Activated CD4-positive, alpha-beta T cell treated with anti-CD3 and anti-CD28 coated beads for 24 hours (primary cell): Measurements from ENCODE around the gene SRC.
"Not testable (repeated sequence)": the region's sequence is repeated elsewhere in the genome, so short reads cannot be mapped to it uniquely, and the experiment has no call there.

ENCODE experiments used
- DNase-seq, 2 donors: peaks; one replicate each; pipeline ENCODE4 v3.0.0-alpha.2; 2020; ENCODE audit warnings: low read depth in 2 of 2

SRC gene

GRCh38 chr20:37363221-37364012, 17.5 kb downstream of the SRC start:
- no peak for DNase-seq

- no peak for DNase-seq
Observed at GRCh38 chr20:37364013-37364926, 18.3 kb downstream of the SRC start.

- no peak for DNase-seq
Observed at GRCh38 chr20:37364927-37365272, 19.0 kb downstream of the SRC start.

GRCh38 chr20:37365760-37366638, 20.1 kb downstream of the SRC start:
- no peak for DNase-seq

GRCh38 chr20:37366743-37367142, 20.8 kb downstream of the SRC start:
- no peak for DNase-seq

- DNase-seq, result no peak
Observed at GRCh38 chr20:37369846-37370245, 23.9 kb downstream of the SRC start.

GRCh38 chr20:37371845-37372244, 25.9 kb downstream of the SRC start:
- not testable (repeated sequence) for DNase-seq

GRCh38 chr20:37372441-37372840, 26.5 kb downstream of the SRC start:
- no peak for DNase-seq

GRCh38 chr20:37373020-37373598, 27.2 kb downstream of the SRC start:
- no peak for DNase-seq

GRCh38 chr20:37375227-37375626, 29.3 kb downstream of the SRC start:
- no peak for DNase-seq

- DNase-seq, result no peak
Observed at GRCh38 chr20:37376324-37376723, 30.4 kb downstream of the SRC start.

GRCh38 chr20:37376791-37377190, 30.9 kb downstream of the SRC start:
- DNase-seq, result no peak

- no peak for DNase-seq
Observed at GRCh38 chr20:37377346-37378081, 31.6 kb downstream of the SRC start.

GRCh38 chr20:37378420-37378784, 32.5 kb downstream of the SRC start:
- no peak for DNase-seq

- no peak for DNase-seq
Observed at GRCh38 chr20:37378785-37379598, 33.1 kb downstream of the SRC start.

- DNase-seq, result no peak
Observed at GRCh38 chr20:37379967-37380828, 34.3 kb downstream of the SRC start.

GRCh38 chr20:37380864-37381579, 35.1 kb downstream of the SRC start:
- no peak for DNase-seq
